Hepatocyte (in vitro differentiated cells): ENCODE results near the gene LSM6.

ENCODE experiments used
- CTCF ChIP-seq: fragments of 200-600 bp; sonication (generic); IDR thresholded peaks from 2 replicates; pipeline ENCODE4 v1.5.1; 2016; ENCODE audit warnings: antibody characterized with exemption, mild to moderate bottlenecking; ENCODE audit not compliant: poor library complexity
- EZH2 ChIP-seq: fragments of 200-600 bp; sonication (generic); IDR thresholded peaks from 2 replicates; pipeline ENCODE4 v1.6.1; 2016; ENCODE audit warnings: antibody characterized with exemption, mild to moderate bottlenecking, borderline replicate concordance
- EZH2phosphoT487 ChIP-seq: fragments of 200-600 bp; sonication (generic); IDR thresholded peaks from one replicate; pipeline ENCODE4 v1.6.1; 2018; ENCODE audit warnings: antibody characterized with exemption, mild to moderate bottlenecking, low read depth, moderate library complexity; ENCODE audit not compliant: unreplicated experiment, severe bottlenecking

- TF ChIP-seq CTCF (no peak), EZH2 (no peak), EZH2phosphoT487 (no peak)
Observed at GRCh38 chr4:146210890-146211289, 35.4 kb downstream of the LSM6 start.
